Activated naive CD8-positive, alpha-beta T cell (primary cell): ENCODE data around the gene PCDH9.
"Not testable (repeated sequence)": the region's sequence is repeated elsewhere in the genome, so short reads cannot be mapped to it uniquely, and the experiment has no call there.

Experiments
- H3K27ac Mint-ChIP-seq: one replicate; pipeline ENCODE4 v1.8.0; 2021; ENCODE audit warnings: mixed read lengths
- H3K27me3 Mint-ChIP-seq: one replicate; pipeline ENCODE4 v1.8.0; 2021; ENCODE audit warnings: mixed read lengths
- H3K36me3 Mint-ChIP-seq: one replicate; pipeline ENCODE4 v1.8.0; 2021; ENCODE audit warnings: mixed read lengths
- H3K4me1 Mint-ChIP-seq: one replicate; pipeline ENCODE4 v1.8.0; 2021; ENCODE audit warnings: low read depth, mixed read lengths
- H3K4me3 Mint-ChIP-seq: one replicate; pipeline ENCODE4 v1.8.0; 2021; ENCODE audit warnings: mild to moderate bottlenecking, mixed read lengths
- H3K9me3 Mint-ChIP-seq: one replicate; pipeline ENCODE4 v1.8.0; 2021; ENCODE audit warnings: low read depth, mixed read lengths

PCDH9 gene

GRCh38 chr13:66634384-66634783 is 595.8 kb downstream of the PCDH9 start:
- Mint-ChIP-seq H3K36me3 (no peaks in the 10 kb centered on the region), H3K9me3 (no peaks in the 10 kb centered on the region), H3K4me1 (no peaks in the 10 kb centered on the region), H3K27ac (no peak overlapping the region), H3K27me3 (no peaks in the 10 kb centered on the region), H3K4me3 (no peak overlapping the region)

- Mint-ChIP-seq H3K27me3 (no peaks in the 10 kb centered on the region), H3K4me3 (no peak overlapping the region), H3K36me3 (no peaks in the 10 kb centered on the region), H3K27ac (no peak overlapping the region), H3K4me1 (no peaks in the 10 kb centered on the region), H3K9me3 (peaks cover 3% of the 10 kb centered on the region)
Measured at GRCh38 chr13:66627512-66627911, 602.6 kb downstream of the PCDH9 start.

DNA sequence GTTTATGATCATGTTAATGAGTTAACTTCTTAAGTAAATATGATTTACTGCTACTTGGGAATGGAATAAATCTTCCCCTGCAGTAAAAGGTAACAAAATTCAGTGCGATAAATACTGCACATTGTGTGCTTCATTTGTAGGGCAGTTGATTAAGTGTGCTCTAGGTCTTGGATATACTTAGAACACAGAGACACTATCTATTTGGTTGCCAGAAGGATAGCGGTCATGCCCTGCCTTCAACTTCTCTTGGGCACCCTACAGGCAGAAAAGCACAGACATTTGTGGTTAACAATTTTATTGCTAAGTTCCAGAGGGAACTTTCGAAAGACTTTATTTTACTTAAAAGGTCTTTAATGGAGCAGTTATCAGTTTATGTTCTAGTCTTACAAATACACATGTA is 605.8 kb downstream of the PCDH9 start:
- H3K27ac Mint-ChIP-seq, result no peak overlapping the region
- no peaks in the 10 kb centered on the region for H3K27me3 Mint-ChIP-seq
- no peaks in the 10 kb centered on the region for H3K4me1 Mint-ChIP-seq
- H3K9me3 Mint-ChIP-seq, result peaks cover 3% of the 10 kb centered on the region
- H3K4me3 Mint-ChIP-seq, result no peak overlapping the region
- H3K36me3 Mint-ChIP-seq, result no peaks in the 10 kb centered on the region

DNA sequence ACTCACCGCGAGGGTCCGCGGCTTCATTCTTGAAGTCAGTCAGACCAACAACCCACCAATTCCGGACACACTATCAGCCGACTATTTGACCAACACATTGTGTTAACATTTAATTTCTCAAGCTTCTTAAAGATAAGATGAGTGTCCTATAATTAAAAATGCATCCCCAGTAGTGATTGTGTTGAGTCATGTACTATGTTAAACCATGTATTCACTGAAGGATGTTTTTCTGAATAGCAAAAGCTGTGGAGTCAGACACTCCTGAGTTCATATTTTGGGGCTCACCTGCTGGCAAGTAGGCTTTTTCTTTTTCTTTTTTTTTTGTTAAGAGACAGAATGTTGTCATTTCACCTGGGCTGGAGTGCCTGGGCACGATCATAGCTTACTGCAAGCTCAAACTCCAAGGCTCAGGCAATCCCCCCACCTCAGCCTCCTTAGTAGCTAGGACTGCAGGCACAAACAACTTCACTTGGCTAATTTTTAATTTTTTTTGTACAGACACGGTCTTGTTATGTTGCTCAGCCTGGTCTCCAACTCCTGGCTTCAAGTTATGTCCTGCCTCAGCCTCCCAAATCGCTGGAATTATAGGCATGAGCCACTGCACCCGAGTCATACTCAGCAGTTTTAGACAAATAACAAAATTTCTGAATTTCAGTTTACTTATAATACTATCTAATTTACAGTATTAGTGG is 606.9 kb downstream of the PCDH9 start:
- Mint-ChIP-seq H3K36me3 (no peaks in the 10 kb centered on the region), H3K9me3 (peaks cover 3% of the 10 kb centered on the region), H3K4me3 (no peak overlapping the region), H3K4me1 (no peaks in the 10 kb centered on the region), H3K27me3 (no peaks in the 10 kb centered on the region), H3K27ac (no peak overlapping the region)

DNA sequence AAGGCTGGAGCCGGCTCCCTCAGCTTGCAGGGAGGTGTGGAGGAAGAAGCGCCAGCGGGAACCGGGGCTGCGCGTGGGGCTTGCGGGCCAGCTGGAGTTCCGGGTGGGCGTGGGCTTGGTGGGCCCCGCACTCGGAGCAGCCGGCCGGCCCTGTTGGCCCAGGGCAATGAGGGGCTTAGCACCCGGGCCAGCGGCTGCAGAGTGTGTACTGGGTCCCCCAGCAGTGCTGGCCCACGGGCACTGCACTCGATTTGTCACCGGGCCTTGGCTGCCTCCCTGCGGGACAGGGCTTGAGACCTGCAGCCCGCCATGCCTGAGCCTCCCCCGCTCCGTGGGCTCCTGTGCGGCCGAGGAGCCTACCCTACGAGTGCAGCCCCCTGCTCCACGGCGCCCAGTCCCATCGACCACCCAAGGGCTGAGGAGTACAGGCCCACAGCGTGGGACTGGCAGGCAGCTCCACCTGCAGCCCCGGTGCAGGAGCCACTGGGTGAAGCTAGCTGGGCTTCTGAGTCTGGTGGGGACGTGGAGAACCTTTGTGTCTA is 608.2 kb downstream of the PCDH9 start:
- H3K36me3 Mint-ChIP-seq, H3K27me3 Mint-ChIP-seq, H3K4me3 Mint-ChIP-seq, H3K4me1 Mint-ChIP-seq, H3K9me3 Mint-ChIP-seq, H3K27ac Mint-ChIP-seq: not testable (repeated sequence)

DNA sequence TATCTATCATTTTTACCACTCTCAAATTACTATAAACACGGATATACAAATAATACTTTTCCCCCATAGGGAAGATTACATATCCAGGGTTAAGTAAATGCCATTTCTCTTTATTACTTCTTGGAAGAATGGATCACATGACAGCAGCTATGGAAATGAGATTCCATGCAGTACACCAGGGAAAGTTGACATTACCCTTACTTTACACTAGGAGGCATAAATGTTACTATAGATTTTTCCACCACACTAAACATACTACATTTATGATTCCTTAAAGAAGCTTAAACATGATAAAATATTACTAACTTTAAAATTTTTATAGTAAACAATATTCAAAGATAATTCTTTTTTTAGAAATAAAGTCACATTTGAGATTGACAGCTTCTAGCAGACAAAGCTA is 611.4 kb downstream of the PCDH9 start:
- H3K4me1 Mint-ChIP-seq, result no peaks in the 10 kb centered on the region
- no peak overlapping the region for H3K4me3 Mint-ChIP-seq
- no peaks in the 10 kb centered on the region for H3K27me3 Mint-ChIP-seq
- H3K9me3 Mint-ChIP-seq, result peaks cover 3% of the 10 kb centered on the region
- H3K36me3 Mint-ChIP-seq, result no peaks in the 10 kb centered on the region
- H3K27ac Mint-ChIP-seq, result no peak overlapping the region

- Mint-ChIP-seq H3K4me1 (no peaks in the 10 kb centered on the region), H3K27me3 (no peaks in the 10 kb centered on the region), H3K36me3 (no peaks in the 10 kb centered on the region), H3K9me3 (peaks cover 3% of the 10 kb centered on the region), H3K4me3 (no peak overlapping the region), H3K27ac (no peak overlapping the region)
Measured at GRCh38 chr13:66617786-66618185, 612.4 kb downstream of the PCDH9 start.

GRCh38 chr13:66612983-66613382 is 617.2 kb downstream of the PCDH9 start:
- no peak overlapping the region for H3K4me3 Mint-ChIP-seq
- peaks cover 3% of the 10 kb centered on the region for H3K9me3 Mint-ChIP-seq
- no peak overlapping the region for H3K27ac Mint-ChIP-seq
- H3K36me3 Mint-ChIP-seq, result no peaks in the 10 kb centered on the region
- H3K27me3 Mint-ChIP-seq, result no peaks in the 10 kb centered on the region
- no peaks in the 10 kb centered on the region for H3K4me1 Mint-ChIP-seq

DNA sequence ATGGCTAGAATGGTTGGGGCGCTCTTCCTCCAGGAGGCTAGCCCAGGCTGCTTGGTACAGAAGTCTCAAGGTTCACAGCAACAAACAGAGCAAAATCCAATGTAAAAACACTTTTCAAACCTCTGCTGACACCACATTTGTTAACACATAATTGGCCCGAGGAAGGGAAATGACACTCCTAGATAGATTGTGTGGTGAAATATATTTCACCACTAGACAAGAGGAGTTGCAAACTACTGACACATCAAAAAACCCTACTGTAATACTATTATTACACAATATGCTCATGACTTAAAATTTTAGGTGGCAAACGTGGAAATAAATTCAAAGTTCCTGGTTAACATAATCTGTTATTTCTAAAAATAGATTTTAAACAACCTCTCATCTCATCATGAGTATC is 643.6 kb downstream of the PCDH9 start:
- no peaks in the 10 kb centered on the region for H3K4me1 Mint-ChIP-seq
- no peaks in the 10 kb centered on the region for H3K27me3 Mint-ChIP-seq
- H3K9me3 Mint-ChIP-seq, result no peaks in the 10 kb centered on the region
- no peaks in the 10 kb centered on the region for H3K36me3 Mint-ChIP-seq
- H3K27ac Mint-ChIP-seq, result no peak overlapping the region
- no peak overlapping the region for H3K4me3 Mint-ChIP-seq

DNA sequence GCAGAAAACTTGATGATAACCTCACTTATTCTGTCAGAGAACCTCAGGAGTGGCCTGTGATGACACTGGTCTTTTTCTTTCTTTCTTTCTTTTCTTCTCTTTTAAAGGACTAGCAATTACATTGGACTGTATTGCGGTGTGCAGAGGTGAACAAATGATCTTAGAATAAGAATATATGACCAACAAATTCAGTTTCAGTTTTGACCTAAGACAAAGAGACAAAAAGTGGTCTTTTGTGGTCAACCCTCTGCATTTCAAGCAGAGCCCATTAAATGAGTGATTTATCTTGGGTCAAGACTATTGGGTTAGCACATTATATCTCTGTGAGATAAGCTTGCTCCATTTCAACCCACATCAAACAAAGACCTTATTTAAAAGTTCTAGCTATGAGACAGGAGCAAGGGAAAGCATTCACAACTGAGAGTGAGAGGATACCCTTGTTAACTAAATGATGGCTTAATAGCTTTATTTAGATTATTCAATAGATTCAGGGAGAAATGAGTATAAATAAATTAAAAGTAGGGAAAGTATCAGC is 644.4 kb downstream of the PCDH9 start:
- Mint-ChIP-seq H3K27ac (no peak overlapping the region), H3K4me1 (no peaks in the 10 kb centered on the region), H3K4me3 (no peak overlapping the region), H3K27me3 (no peaks in the 10 kb centered on the region), H3K9me3 (no peaks in the 10 kb centered on the region), H3K36me3 (no peaks in the 10 kb centered on the region)

DNA sequence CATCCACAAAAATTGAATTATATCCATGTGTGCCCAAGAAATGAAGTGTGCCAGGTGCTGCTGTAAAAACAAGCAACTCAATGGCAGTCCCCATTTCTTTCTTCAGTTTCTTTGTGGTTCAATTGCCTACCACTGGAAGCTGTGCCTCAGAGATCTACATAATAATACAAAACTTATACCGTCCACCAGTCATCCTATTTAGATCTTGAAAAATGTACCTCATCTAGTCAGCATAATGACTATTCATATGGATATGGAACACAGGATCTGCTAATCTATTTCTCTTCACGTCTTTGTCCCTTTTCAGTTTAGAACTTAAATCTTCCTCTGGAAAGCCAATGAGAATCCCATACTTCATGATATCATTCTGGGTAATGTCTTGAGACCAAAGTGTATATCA is 648.5 kb downstream of the PCDH9 start:
- Mint-ChIP-seq H3K4me1 (no peaks in the 10 kb centered on the region), H3K4me3 (no peak overlapping the region), H3K9me3 (no peaks in the 10 kb centered on the region), H3K27ac (no peak overlapping the region), H3K36me3 (no peaks in the 10 kb centered on the region), H3K27me3 (no peaks in the 10 kb centered on the region)

GRCh38 chr13:66578305-66578704 is 651.8 kb downstream of the PCDH9 start:
- H3K36me3 Mint-ChIP-seq, result no peaks in the 10 kb centered on the region
- H3K4me3 Mint-ChIP-seq, result no peak overlapping the region
- no peak overlapping the region for H3K27ac Mint-ChIP-seq

GRCh38 chr13:66577358-66577757 is 652.8 kb downstream of the PCDH9 start:
- H3K27me3 Mint-ChIP-seq, result no peaks in the 10 kb centered on the region
- no peak overlapping the region for H3K4me3 Mint-ChIP-seq
- no peaks in the 10 kb centered on the region for H3K36me3 Mint-ChIP-seq
- peaks cover 5% of the 10 kb centered on the region for H3K9me3 Mint-ChIP-seq
- H3K4me1 Mint-ChIP-seq, result no peaks in the 10 kb centered on the region
- no peak overlapping the region for H3K27ac Mint-ChIP-seq

More at GRCh38 chr13:66578305-66578704, 651.8 kb downstream of the PCDH9 start:
- Mint-ChIP-seq H3K9me3 (peaks cover 5% of the 10 kb centered on the region), H3K4me1 (no peaks in the 10 kb centered on the region), H3K27me3 (no peaks in the 10 kb centered on the region)

DNA sequence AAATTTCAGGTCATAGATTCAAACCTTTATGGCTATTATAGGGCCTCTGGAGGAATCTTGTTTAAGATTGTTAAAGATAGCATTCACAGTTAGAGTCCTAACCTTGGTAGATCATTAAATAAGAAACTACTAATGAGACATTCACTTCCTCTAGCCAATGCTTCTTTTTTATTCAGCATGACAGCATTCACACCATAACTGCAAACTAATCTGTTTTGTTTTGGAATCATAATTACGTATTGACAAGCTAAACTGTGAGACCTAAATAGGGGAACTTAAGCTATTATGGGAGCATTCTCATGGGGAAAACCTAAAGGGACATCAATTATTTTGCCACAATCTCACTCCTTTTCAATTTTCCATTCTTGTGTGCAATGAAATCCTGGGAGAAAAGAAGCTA is 653.8 kb downstream of the PCDH9 start:
- H3K9me3 Mint-ChIP-seq, result peaks cover 5% of the 10 kb centered on the region

DNA sequence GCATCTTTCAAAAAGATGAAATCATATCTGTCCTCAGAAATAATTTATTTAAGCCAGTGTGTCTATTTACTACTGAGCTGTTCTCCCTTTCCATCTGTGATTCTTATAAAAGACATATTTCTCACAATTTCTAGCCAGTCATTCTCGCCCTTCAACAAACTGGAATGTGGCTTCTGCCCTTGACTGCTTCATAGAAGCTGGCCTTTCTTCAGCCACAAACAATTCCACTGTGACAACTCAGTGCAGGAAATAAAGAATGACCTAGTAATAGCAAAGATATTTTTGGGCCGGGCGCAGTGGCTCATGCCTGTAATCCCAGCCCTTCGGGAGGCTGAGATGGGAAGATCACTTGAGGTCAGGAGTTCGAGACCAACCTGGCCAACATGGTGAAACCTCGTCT is 655.5 kb downstream of the PCDH9 start:
- Mint-ChIP-seq H3K4me1 (no peaks in the 10 kb centered on the region), H3K9me3 (peaks cover 5% of the 10 kb centered on the region), H3K4me3 (no peak overlapping the region), H3K36me3 (no peaks in the 10 kb centered on the region), H3K27me3 (no peaks in the 10 kb centered on the region), H3K27ac (no peak overlapping the region)

More for the DNA sequence above, 653.8 kb downstream of the PCDH9 start:
- H3K27me3 Mint-ChIP-seq, result no peaks in the 10 kb centered on the region
- H3K36me3 Mint-ChIP-seq, result no peaks in the 10 kb centered on the region
- no peaks in the 10 kb centered on the region for H3K4me1 Mint-ChIP-seq
- H3K27ac Mint-ChIP-seq, result no peak overlapping the region
- no peak overlapping the region for H3K4me3 Mint-ChIP-seq
